K562 (cell line): ENCODE data around the gene ZNF646. TPM values are rescaled to one million over a fixed set of nuclear protein-coding genes. Genes with fewer than 3 reads are reported as not detected.
A peak's percentile ranks its signal among the peaks of the same experiment; 100 is the strongest.

Experiments used
- ATF7 ChIP-seq: fragments of 450-650 bp; IDR thresholded peaks from 2 replicates; pipeline ENCODE4 v1.7.1; 2014; ENCODE audit warnings: mild to moderate bottlenecking, moderate library complexity
- CBFB ChIP-seq: sonication (generic); formaldehyde crosslinking; IDR thresholded peaks from 2 replicates; pipeline ENCODE4 v1.4.0; 2020; ENCODE audit warnings: mild to moderate bottlenecking, missing genetic modification reagents
- CBX8 ChIP-seq: fragments of 200-600 bp; sonication (generic); IDR thresholded peaks from 2 replicates; pipeline ENCODE4 v1.6.1; 2012; ENCODE audit warnings: borderline replicate concordance, mixed run types, low read depth, mild to moderate bottlenecking, moderate library complexity, mixed read lengths, low read length, control low read depth, inconsistent platforms; ENCODE audit not compliant: poor library complexity, severe bottlenecking; ENCODE audit errors: extremely low read depth
- FOXA1 ChIP-seq: fragments of 450-650 bp; IDR thresholded peaks from 2 replicates; pipeline ENCODE4 v1.6.1; 2016; ENCODE audit warnings: mild to moderate bottlenecking, borderline replicate concordance
- GABPB1 ChIP-seq: sonication (generic); formaldehyde crosslinking; IDR thresholded peaks from 2 replicates; pipeline ENCODE4 v1.8.0; 2022; ENCODE audit warnings: mild to moderate bottlenecking, missing genetic modification reagents
- HDAC2 ChIP-seq: fragments of 450-650 bp; IDR thresholded peaks from 2 replicates; pipeline ENCODE4 v1.6.1; 2016; ENCODE audit warnings: mild to moderate bottlenecking
- NCOR1 ChIP-seq: fragments of 450-650 bp; IDR thresholded peaks from 2 replicates; pipeline ENCODE4 v1.6.1; 2016; ENCODE audit warnings: mild to moderate bottlenecking, moderate library complexity
- PHTF2 ChIP-seq: fragments of 250-450 bp; sonication (Bioruptor Pico); IDR thresholded peaks from 2 replicates; pipeline ENCODE4 v1.5.0; 2021; ENCODE audit warnings: mild to moderate bottlenecking
- PTTG1 ChIP-seq: fragments of 450-650 bp; IDR thresholded peaks from 2 replicates; pipeline ENCODE4 v1.6.1; 2016; ENCODE audit warnings: low read depth, mild to moderate bottlenecking, missing genetic modification characterization, missing compliant biosample characterization
- SAFB ChIP-seq: fragments of 200-400 bp; formaldehyde crosslinking; IDR thresholded peaks from 2 replicates; pipeline ENCODE4 v1.6.1; 2017; ENCODE audit warnings: low read depth, low read length, borderline replicate concordance
- SRF ChIP-seq, 2 experiments: fragments of 250-450, 450-650 bp in 1 of 2; sonication (Bioruptor Pico) in 1 of 2; sonication (generic) in 1 of 2; formaldehyde crosslinking; IDR thresholded peaks; 2 replicates each; pipeline versions ENCODE4 v1.5.0 to v1.5.1; 2020 to 2022; ENCODE audit warnings: mild to moderate bottlenecking in 1 of 2, missing genetic modification reagents in 1 of 2
- TARDBP ChIP-seq: fragments of 450-650 bp; IDR thresholded peaks from 2 replicates; pipeline ENCODE4 v1.6.1; 2016
- TEAD1 ChIP-seq, 2 experiments: fragments of 450-650 bp in 1 of 2; sonication (generic) in 1 of 2; formaldehyde crosslinking; IDR thresholded peaks; 2 replicates each; pipeline versions ENCODE4 v1.4.0 to v1.8.0; 2020 to 2022; ENCODE audit warnings: mild to moderate bottlenecking in 2 of 2, missing genetic modification reagents in 1 of 2
- TFAM ChIP-seq: fragments of 250-450 bp; sonication (Bioruptor Pico); conservative IDR thresholded peaks from 2 replicates; pipeline ENCODE4 v1.5.0; 2021; ENCODE audit warnings: mild to moderate bottlenecking, moderate library complexity
- TOE1 ChIP-seq, 2 experiments: fragments of 450-650 bp in 1 of 2; sonication (generic) in 1 of 2; formaldehyde crosslinking in 1 of 2; IDR thresholded peaks; 2 replicates each; pipeline versions ENCODE4 v1.7.1 to v1.8.0; 2016 to 2022; ENCODE audit warnings: borderline replicate concordance in 2 of 2, mild to moderate bottlenecking in 2 of 2, antibody characterized with exemption in 1 of 2, inconsistent platforms in 1 of 2, low read depth in 1 of 2, missing genetic modification reagents in 1 of 2, moderate library complexity in 1 of 2
- TRIM28 ChIP-seq: fragments of 450-650 bp; IDR thresholded peaks from 2 replicates; pipeline ENCODE4 v1.6.1; 2017
- U2AF1 ChIP-seq: fragments of 200-400 bp; formaldehyde crosslinking; optimal IDR thresholded peaks from 2 replicates; pipeline ENCODE3; 2017; ENCODE audit warnings: mild to moderate bottlenecking, low read depth, low read length, moderate library complexity
- ZBTB1 ChIP-seq: sonication (generic); formaldehyde crosslinking; IDR thresholded peaks from 2 replicates; pipeline ENCODE4 v1.8.1; 2023; ENCODE audit warnings: missing genetic modification reagents, low read depth, mild to moderate bottlenecking, borderline replicate concordance
- ZFX ChIP-seq: sonication (generic); formaldehyde crosslinking; IDR thresholded peaks from 2 replicates; pipeline ENCODE4 v1.8.0; 2022; ENCODE audit warnings: mild to moderate bottlenecking, missing genetic modification reagents, moderate library complexity
- ZNF263 ChIP-seq: sonication (generic); formaldehyde crosslinking; IDR thresholded peaks from 2 replicates; pipeline ENCODE4 v1.8.0; 2022; ENCODE audit warnings: mild to moderate bottlenecking, missing genetic modification reagents, borderline replicate concordance
- ZNF41 ChIP-seq: fragments of 250-450 bp; sonication (Bioruptor Pico); conservative IDR thresholded peaks from 2 replicates; pipeline ENCODE4 v1.4.0; 2020; ENCODE audit warnings: mild to moderate bottlenecking
- ZNF431 ChIP-seq: sonication (generic); formaldehyde crosslinking; IDR thresholded peaks from 2 replicates; pipeline ENCODE4 v1.8.0; 2022; ENCODE audit warnings: mild to moderate bottlenecking, missing genetic modification reagents
- ZNF644 ChIP-seq: fragments of 200-800 bp; sonication (Bioruptor generic); IDR thresholded peaks from 2 replicates; pipeline ENCODE4 v1.6.1; 2016; ENCODE audit warnings: low read depth, missing genetic modification characterization, missing compliant biosample characterization
- ZNF75A ChIP-seq: fragments of 450-650 bp; formaldehyde crosslinking; IDR thresholded peaks from 2 replicates; pipeline ENCODE4 v1.4.0; 2020; ENCODE audit warnings: mild to moderate bottlenecking
- polyA plus RNA-seq, 8 experiments: library from polyadenylated mRNA; depleted of rRNA in 4 of 8; stranded (reverse) in 5 of 8; unstranded in 3 of 8; fragments of >200 nt; fragmentation: Nextera tagmentation in 2 of 8; fragmentation: Illumina TruSeq in 1 of 8; extraction: Ambion mirVana in 2 of 8; extraction: Trizol in 1 of 8; gene quantifications; 2 replicates each; pipeline versions ENCODE4 v1.2.1 to v1.2.3, GENCODE V29; 2011 to 2014; ENCODE audit warnings: inconsistent platforms in 1 of 8, missing spikeins in 1 of 8
- total RNA-seq, 7 experiments: library from RNA; depleted of rRNA in 6 of 7; stranded (reverse); fragments of >200 nt in 6 of 7; fragmentation: Illumina TruSeq in 2 of 7; extraction: Trizol in 2 of 7; gene quantifications; 2 replicates each; pipeline versions ENCODE4 v1.2.1 to v1.2.3, GENCODE V29; 2011 to 2021; ENCODE audit warnings: low replicate concordance in 1 of 7
- TF ChIP-seq, protein P1 (sequence below): fragments of 250-450 bp; sonication (Bioruptor Pico); IDR thresholded peaks from 2 replicates; pipeline ENCODE4 v1.9.0; 2021; ENCODE audit warnings: mild to moderate bottlenecking
- TF ChIP-seq, protein P2 (sequence below): sonication (generic); IDR thresholded peaks from 2 replicates; pipeline ENCODE4 v1.6.1; 2016

Gene ZNF646
- total and polyA plus RNA-seq, 9 of the 15 experiments (the other 6 are each of a cell fraction or from before 2014, with no cell fraction given), result 0.08 to 20.6 (median 8.0) TPM

GRCh38 chr16:31071861-31072260 is 2.4 kb upstream of the ZNF646 start (continued):
- peak; percentile 91 for TF ChIP-seq ATF7
- no peak for TF ChIP-seq CBFB (CRISPR knock-in tag)
- no peak for TF ChIP-seq TFAM
- no peak for TF ChIP-seq TEAD1 (CRISPR knock-in tag; IDR thresholded peaks at IDR 0.05)
- TF ChIP-seq ZNF41 (CRISPR knock-in tag), result no peak
- TF ChIP-seq TRIM28, result no peak
- TF ChIP-seq CBX8, result no peak
- TF ChIP-seq ZFX (CRISPR knock-in tag), result no peak
- TF ChIP-seq SAFB, result no peak
- 0 out of 2 replicates have a peak, but pooled peaks have one; percentile 13 for TF ChIP-seq GABPB1
- 0 out of 2 replicates have a peak, but pooled peaks have one; percentile 33 for TF ChIP-seq ZBTB1 (CRISPR knock-in tag)
- TF ChIP-seq ZNF644, result no peak
- no peak for TF ChIP-seq NCOR1
- TF ChIP-seq FOXA1, result no peak
- TF ChIP-seq U2AF1, result no peak
- no peak for TF ChIP-seq SRF (CRISPR knock-in tag; IDR thresholded peaks at IDR 0.05)
- TF ChIP-seq, protein P1, sequence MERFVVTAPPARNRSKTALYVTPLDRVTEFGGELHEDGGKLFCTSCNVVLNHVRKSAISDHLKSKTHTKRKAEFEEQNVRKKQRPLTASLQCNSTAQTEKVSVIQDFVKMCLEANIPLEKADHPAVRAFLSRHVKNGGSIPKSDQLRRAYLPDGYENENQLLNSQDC, result no peak
- TF ChIP-seq TOE1 (IDR thresholded peaks at IDR 0.05; ENCODE audit: borderline replicate concordance), result no peak
- no peak for TF ChIP-seq TOE1 (CRISPR knock-in tag; IDR thresholded peaks at IDR 0.05; ENCODE audit: borderline replicate concordance, low read depth)
- TF ChIP-seq PHTF2 (CRISPR knock-in tag), result no peak
- TF ChIP-seq, protein P2, sequence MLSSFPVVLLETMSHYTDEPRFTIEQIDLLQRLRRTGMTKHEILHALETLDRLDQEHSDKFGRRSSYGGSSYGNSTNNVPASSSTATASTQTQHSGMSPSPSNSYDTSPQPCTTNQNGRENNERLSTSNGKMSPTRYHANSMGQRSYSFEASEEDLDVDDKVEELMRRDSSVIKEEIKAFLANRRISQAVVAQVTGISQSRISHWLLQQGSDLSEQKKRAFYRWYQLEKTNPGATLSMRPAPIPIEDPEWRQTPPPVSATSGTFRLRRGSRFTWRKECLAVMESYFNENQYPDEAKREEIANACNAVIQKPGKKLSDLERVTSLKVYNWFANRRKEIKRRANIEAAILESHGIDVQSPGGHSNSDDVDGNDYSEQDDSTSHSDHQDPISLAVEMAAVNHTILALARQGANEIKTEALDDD, result peak; percentile 10; the same call in 1 of the 2 replicates
- TF ChIP-seq ZNF75A (CRISPR knock-in tag), result no peak
- no peak for TF ChIP-seq ZNF431 (CRISPR knock-in tag)
- no peak for TF ChIP-seq TARDBP
- TF ChIP-seq ZNF263 (CRISPR knock-in tag), result no peak
- no peak for TF ChIP-seq HDAC2
- TF ChIP-seq PTTG1 (tag), result no peak
